ENCODE measurements around the gene FKBP6.
"Not testable (repeated sequence)": the region's sequence is repeated elsewhere in the genome, so short reads cannot be mapped to it uniquely, and the experiment has no call there.

Gene FKBP6

GRCh38 chr7:73327922-73328321 lies at the start of gene FKBP6, which contains the start of gene TRIM50:
Gene FKBP6 (plus strand): TSS chr7:73328161. CDS start chr7:73328429, 268 bp downstream.
Gene TRIM50 (minus strand): TSS chr7:73328082. CDS start chr7:73324787, 3,295 bp downstream.
- not testable (repeated sequence) for DNase-seq (ENCODE audit: low read depth in 1 of 2, low spot score in 1 of 2)

GRCh38 chr7:73297235-73297634 lies 30.7 kb upstream of the FKBP6 start:
- not testable (repeated sequence) for DNase-seq (ENCODE audit: low read depth in 1 of 2, low spot score in 1 of 2)

- not testable (repeated sequence) for DNase-seq (ENCODE audit: low read depth in 1 of 2, low spot score in 1 of 2)
Observed at GRCh38 chr7:73297706-73298105, 30.3 kb upstream of the FKBP6 start.

- DNase-seq (ENCODE audit: low read depth in 1 of 2, low spot score in 1 of 2) = not testable (repeated sequence)
Observed at GRCh38 chr7:73299812-73300211, 28.1 kb upstream of the FKBP6 start.

- DNase-seq (ENCODE audit: low read depth in 1 of 2, low spot score in 1 of 2) = not testable (repeated sequence)
Observed at GRCh38 chr7:73301108-73301507, 26.9 kb upstream of the FKBP6 start.

GRCh38 chr7:73302846-73303245 lies 25.1 kb upstream of the FKBP6 start:
- not testable (repeated sequence) for DNase-seq (ENCODE audit: low read depth in 1 of 2, low spot score in 1 of 2)

- no peak for DNase-seq (ENCODE audit: low read depth in 1 of 2, low spot score in 1 of 2)
Observed at GRCh38 chr7:73303546-73303945, 24.4 kb upstream of the FKBP6 start.

GRCh38 chr7:73304071-73304470 lies 23.9 kb upstream of the FKBP6 start:
- DNase-seq (ENCODE audit: low read depth in 1 of 2, low spot score in 1 of 2) = no peak

GRCh38 chr7:73304612-73305387 lies 23.2 kb upstream of the FKBP6 start:
- DNase-seq (ENCODE audit: low read depth in 1 of 2, low spot score in 1 of 2) = not testable (repeated sequence)

- DNase-seq (ENCODE audit: low read depth in 1 of 2, low spot score in 1 of 2) = no peak
Observed at GRCh38 chr7:73307436-73307835, 20.5 kb upstream of the FKBP6 start.

- DNase-seq (ENCODE audit: low read depth in 1 of 2, low spot score in 1 of 2) = no peak
Observed at GRCh38 chr7:73308074-73308664, 19.8 kb upstream of the FKBP6 start.

- peak; percentile 79 to 85 for DNase-seq (ENCODE audit: low read depth in 1 of 2, low spot score in 1 of 2)
Observed at GRCh38 chr7:73308665-73309214, 19.2 kb upstream of the FKBP6 start, which contains the start of gene NSUN5. Gene NSUN5 (minus strand): TSS chr7:73308826. CDS start chr7:73308790, 36 bp downstream.

- not testable (repeated sequence) for DNase-seq (ENCODE audit: low read depth in 1 of 2, low spot score in 1 of 2)
Observed at GRCh38 chr7:73311421-73311820, 16.5 kb upstream of the FKBP6 start.

GRCh38 chr7:73312831-73313520 lies 15.0 kb upstream of the FKBP6 start:
- DNase-seq (ENCODE audit: low read depth in 1 of 2, low spot score in 1 of 2) = no peak

GRCh38 chr7:73313521-73313906 lies 14.4 kb upstream of the FKBP6 start:
- DNase-seq (ENCODE audit: low read depth in 1 of 2, low spot score in 1 of 2) = no peak

- DNase-seq (ENCODE audit: low read depth in 1 of 2, low spot score in 1 of 2) = no peak
Observed at GRCh38 chr7:73314271-73314670, 13.7 kb upstream of the FKBP6 start.

- DNase-seq (ENCODE audit: low read depth in 1 of 2, low spot score in 1 of 2) = no peak
Observed at GRCh38 chr7:73316521-73316920, 11.4 kb upstream of the FKBP6 start.

- DNase-seq (ENCODE audit: low read depth in 1 of 2, low spot score in 1 of 2) = not testable (repeated sequence)
Observed at GRCh38 chr7:73318656-73319204, 9.2 kb upstream of the FKBP6 start.

GRCh38 chr7:73319541-73319940 lies 8.4 kb upstream of the FKBP6 start:
- not testable (repeated sequence) for DNase-seq (ENCODE audit: low read depth in 1 of 2, low spot score in 1 of 2)

- not testable (repeated sequence) for DNase-seq (ENCODE audit: low read depth in 1 of 2, low spot score in 1 of 2)
Observed at GRCh38 chr7:73320009-73320408, 8.0 kb upstream of the FKBP6 start.

- not testable (repeated sequence) for DNase-seq (ENCODE audit: low read depth in 1 of 2, low spot score in 1 of 2)
Observed at GRCh38 chr7:73323434-73324080, 4.4 kb upstream of the FKBP6 start.

Measured in stimulated activated CD4-positive, alpha-beta T cell treated with anti-CD3 and anti-CD28 coated beads, Interleukin-15, amount 100 ng/mL, for 1 hour (primary cell).